Activated CD4-positive, CD25-positive, alpha-beta regulatory T cell treated with anti-CD3 and anti-CD28 coated beads, Interleukin-2, amount 50 U/mL, for 72 hours (primary cell): Measurements from ENCODE around the gene NLGN1.

Source experiments
- DNase-seq: peaks from one replicate; pipeline ENCODE4 v3.0.0; 2021

NLGN1 gene

GRCh38 chr3:174020156-174020555 lies 622.6 kb downstream of the NLGN1 start:
- DNase-seq = no peak

- no peak for DNase-seq
These were observed 625.9 kb downstream of the NLGN1 start for GRCh38 chr3:174023421-174023820.

- DNase-seq = no peak
These were observed 631.1 kb downstream of the NLGN1 start for GRCh38 chr3:174028673-174029072.

- no peak for DNase-seq
These were observed 637.9 kb downstream of the NLGN1 start for GRCh38 chr3:174035328-174035886.

GRCh38 chr3:174046311-174046710 lies 648.8 kb downstream of the NLGN1 start:
- no peak for DNase-seq

GRCh38 chr3:174049472-174049871 lies 651.9 kb downstream of the NLGN1 start:
- no peak for DNase-seq

GRCh38 chr3:174051191-174051590 lies 653.6 kb downstream of the NLGN1 start:
- DNase-seq = no peak

- no peak for DNase-seq
These were observed 661.3 kb downstream of the NLGN1 start for GRCh38 chr3:174058804-174059203.

GRCh38 chr3:174060431-174060830 lies 662.9 kb downstream of the NLGN1 start:
- DNase-seq = no peak

- DNase-seq = no peak
These were observed 663.6 kb downstream of the NLGN1 start for GRCh38 chr3:174061162-174061561.

GRCh38 chr3:174061731-174062130 lies 664.2 kb downstream of the NLGN1 start:
- no peak for DNase-seq

- DNase-seq = no peak
These were observed 665.4 kb downstream of the NLGN1 start for GRCh38 chr3:174062923-174063322.

GRCh38 chr3:174068035-174068434 lies 670.5 kb downstream of the NLGN1 start:
- no peak for DNase-seq

GRCh38 chr3:174072675-174073074 lies 675.1 kb downstream of the NLGN1 start:
- DNase-seq = no peak

- no peak for DNase-seq
These were observed 686.2 kb downstream of the NLGN1 start for GRCh38 chr3:174083706-174084105.

GRCh38 chr3:174089592-174089991 lies 692.0 kb downstream of the NLGN1 start:
- no peak for DNase-seq

GRCh38 chr3:174094669-174095068 lies 697.1 kb downstream of the NLGN1 start:
- no peak for DNase-seq

GRCh38 chr3:174097686-174098085 lies 700.1 kb downstream of the NLGN1 start:
- no peak for DNase-seq

GRCh38 chr3:174098746-174099145 lies 701.2 kb downstream of the NLGN1 start:
- DNase-seq = no peak

GRCh38 chr3:174099724-174100123 lies 702.2 kb downstream of the NLGN1 start:
- no peak for DNase-seq

GRCh38 chr3:174100744-174101143 lies 703.2 kb downstream of the NLGN1 start:
- no peak for DNase-seq

GRCh38 chr3:174101244-174101643 lies 703.7 kb downstream of the NLGN1 start:
- DNase-seq = no peak

- DNase-seq = no peak
These were observed 704.7 kb downstream of the NLGN1 start for GRCh38 chr3:174102274-174102673.

GRCh38 chr3:174102866-174103265 lies 705.3 kb downstream of the NLGN1 start:
- DNase-seq = no peak

GRCh38 chr3:174110761-174111160 lies 713.2 kb downstream of the NLGN1 start:
- DNase-seq = no peak

- DNase-seq = no peak
These were observed 714.2 kb downstream of the NLGN1 start for GRCh38 chr3:174111776-174112175.
